ENCODE results near the gene COL18A1.

The COL18A1 gene

DNA sequence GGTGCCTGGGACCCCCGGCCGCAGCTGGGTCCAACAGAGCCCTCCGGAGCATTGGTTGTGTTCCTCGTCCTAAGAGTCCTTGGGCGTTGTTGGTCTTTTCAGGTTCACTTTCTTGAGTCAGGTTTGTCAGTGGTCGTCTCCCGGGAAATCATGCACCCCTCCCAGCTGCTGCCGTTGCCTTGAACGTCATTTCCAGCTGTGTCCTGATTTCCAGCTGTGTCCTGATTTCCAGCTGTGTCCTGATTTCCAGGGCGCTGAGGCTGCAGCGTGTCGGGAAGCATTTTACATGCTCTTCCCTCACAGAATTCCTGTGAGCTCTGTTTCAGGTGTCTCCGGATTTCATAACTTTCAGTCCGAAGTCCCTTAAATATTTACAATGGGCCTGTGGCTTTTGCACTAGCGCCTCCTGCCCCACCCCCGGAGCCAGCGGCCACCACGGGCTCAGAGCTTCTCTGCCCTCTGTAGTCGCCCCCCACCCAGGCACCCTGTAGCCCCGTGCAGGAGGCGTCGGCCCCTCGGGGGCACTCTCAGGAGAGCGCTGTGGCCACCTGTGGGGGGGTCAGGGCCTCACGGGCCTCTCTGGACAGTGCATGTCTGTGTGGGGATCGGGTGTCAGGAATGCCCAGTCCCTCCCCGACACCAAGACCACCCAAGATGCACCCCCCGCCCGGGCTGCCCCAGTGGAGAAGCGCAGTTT, 66.7 kb downstream of the COL18A1 start:
- TF ChIP-seq, protein P1, sequence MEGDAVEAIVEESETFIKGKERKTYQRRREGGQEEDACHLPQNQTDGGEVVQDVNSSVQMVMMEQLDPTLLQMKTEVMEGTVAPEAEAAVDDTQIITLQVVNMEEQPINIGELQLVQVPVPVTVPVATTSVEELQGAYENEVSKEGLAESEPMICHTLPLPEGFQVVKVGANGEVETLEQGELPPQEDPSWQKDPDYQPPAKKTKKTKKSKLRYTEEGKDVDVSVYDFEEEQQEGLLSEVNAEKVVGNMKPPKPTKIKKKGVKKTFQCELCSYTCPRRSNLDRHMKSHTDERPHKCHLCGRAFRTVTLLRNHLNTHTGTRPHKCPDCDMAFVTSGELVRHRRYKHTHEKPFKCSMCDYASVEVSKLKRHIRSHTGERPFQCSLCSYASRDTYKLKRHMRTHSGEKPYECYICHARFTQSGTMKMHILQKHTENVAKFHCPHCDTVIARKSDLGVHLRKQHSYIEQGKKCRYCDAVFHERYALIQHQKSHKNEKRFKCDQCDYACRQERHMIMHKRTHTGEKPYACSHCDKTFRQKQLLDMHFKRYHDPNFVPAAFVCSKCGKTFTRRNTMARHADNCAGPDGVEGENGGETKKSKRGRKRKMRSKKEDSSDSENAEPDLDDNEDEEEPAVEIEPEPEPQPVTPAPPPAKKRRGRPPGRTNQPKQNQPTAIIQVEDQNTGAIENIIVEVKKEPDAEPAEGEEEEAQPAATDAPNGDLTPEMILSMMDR (conservative IDR thresholded peaks at IDR 0.05; ENCODE audit: low read depth): no peak
- ChIA-PET POLR2A (ENCODE audit: low non-redundant PET) (no interaction called here), CTCF (interaction anchor here (0.6 to 1.1 kb wide), 2 partner anchors 114 to 200 kb away, joined by 3 to 4 read pairs; no protein-coding TSS in a partner anchor)
- DNase-seq (ENCODE audit: low spot score): no peak
- H3K27ac ChIP-seq: peak overlapping the region; percentile 97

DNA sequence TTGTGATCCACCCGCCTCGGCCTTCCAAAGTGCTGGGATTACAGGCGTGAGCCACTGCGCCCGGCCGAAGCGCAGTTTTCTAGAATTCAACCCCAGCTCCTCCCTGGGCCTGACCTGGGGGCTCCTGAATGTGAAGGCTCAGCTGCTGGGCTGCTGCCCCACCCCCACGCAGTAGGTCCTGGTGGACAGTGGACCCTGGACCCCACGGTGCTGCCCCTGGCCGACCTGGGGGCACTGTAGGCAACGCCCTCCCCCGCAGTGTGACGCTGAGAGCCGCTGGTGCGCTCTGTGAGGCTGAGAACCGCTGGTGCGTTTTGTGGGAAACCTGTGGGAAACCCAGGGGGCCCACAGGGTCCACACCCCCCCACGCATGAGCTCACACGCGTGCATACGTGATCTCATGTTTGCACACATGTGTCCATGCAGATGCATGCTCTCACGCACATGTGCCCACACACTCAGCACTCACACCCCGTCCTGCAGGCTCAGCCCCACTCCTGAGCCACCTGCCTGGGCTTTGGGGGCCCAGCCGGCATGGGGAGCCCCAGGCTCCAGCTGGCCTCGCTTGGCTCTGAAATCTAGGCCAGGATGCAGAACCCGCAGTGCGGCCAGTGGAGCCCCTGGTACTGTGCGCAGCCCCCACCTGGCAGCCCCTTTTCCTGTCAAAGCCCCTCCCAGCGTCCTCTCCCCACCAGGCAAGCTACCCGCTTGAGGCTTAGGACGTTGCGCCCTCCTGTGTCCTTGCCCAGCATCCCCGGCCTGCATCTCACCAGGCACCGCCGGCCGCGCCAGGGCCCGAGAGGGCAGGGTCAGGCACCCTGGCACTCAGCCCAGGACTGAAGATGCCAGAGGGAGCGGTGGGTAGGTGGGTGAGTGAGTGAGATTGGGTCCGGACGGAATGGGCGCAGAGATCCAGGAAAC, 67.7 kb downstream of the COL18A1 start:
- H3K27ac ChIP-seq: peak overlapping the region; percentile 97
- POLR2A ChIA-PET (ENCODE audit: low non-redundant PET): no interaction called here
- TF ChIP-seq, protein P1 (conservative IDR thresholded peaks at IDR 0.05; ENCODE audit: low read depth): no peak
- DNase-seq (ENCODE audit: low spot score): no peak
- CTCF ChIA-PET: no interaction called here

DNA sequence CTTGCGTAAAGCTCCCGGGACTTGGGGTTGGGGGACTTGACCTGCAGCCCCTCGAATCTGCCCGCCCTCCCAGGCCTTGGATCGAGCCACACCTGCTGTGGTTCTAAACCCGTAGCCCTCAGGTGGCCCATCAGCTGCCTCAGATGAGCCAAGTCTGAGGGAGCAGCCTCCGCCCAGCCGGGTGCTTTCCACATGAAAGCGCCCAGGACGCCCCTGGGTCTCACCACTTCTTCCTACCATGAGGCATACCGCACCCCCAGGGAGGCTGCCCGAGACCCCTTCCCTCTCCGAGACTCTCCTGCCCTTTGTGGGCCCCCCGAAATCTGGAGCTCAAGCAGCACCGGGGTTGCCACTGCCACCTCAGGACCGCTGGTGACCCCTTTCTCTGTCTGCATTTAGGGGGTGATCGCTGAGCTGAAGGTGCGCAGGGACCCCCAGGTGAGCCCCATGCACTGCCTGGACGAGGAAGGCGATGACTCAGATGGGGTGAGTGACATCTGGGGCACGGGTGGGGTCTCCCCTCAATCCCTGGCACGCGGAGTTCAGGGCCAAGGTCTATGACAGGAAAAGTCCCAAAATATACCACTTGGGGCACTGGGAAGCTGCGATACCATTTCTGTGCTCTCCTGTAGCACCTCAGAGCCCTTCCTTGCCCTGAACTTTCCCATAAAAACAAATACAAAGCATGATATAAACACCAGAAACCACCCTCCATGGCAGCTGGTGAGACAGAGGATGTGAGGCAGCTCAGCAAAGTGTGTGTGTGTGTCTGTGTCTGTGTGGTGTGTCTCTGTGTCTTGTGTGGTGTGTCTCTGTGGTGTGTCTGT, 68.7 kb downstream of the COL18A1 start:
- ChIA-PET CTCF (no interaction called here), POLR2A (ENCODE audit: low non-redundant PET) (no interaction called here)
- TF ChIP-seq, protein P1 (conservative IDR thresholded peaks at IDR 0.05; ENCODE audit: low read depth): no peak
- no peak overlapping the region for H3K27ac ChIP-seq
- no peak for DNase-seq (ENCODE audit: low spot score)

DNA sequence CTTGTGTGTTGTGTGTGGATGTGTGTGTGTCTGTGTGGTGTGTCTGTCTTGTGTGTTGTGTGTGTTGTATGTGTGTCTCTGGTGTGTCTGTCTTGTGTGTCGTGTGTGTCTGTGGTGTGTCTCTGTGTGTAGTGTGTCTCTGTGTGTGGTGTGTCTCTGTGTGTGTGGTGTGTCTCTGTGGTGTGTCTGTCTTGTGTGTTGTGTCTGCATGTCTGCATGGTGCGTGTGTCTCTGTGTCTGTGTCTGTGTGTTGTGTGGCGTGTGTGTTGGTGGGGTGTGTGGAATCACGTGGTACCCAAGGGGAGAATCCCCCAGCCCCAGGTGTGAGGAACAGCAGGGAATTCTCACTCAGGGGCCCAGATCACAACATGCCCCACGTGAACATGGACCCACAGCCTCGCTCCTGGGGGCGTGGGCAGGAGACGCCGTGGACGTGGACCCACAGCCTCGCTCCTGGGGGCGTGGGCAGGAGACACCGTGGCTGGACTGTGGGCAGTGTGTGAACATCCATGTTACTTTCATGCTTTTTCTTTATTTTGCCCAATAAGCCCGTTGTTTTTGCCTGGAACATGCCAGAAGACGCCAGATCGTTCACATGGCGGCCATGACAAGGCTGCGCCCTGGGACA, 69.5 kb downstream of the COL18A1 start:
- ChIA-PET CTCF (no interaction called here), POLR2A (ENCODE audit: low non-redundant PET) (no interaction called here)
- no peak overlapping the region for H3K27ac ChIP-seq
- TF ChIP-seq, protein P1 (conservative IDR thresholded peaks at IDR 0.05; ENCODE audit: low read depth): no peak
- DNase-seq (ENCODE audit: low spot score): no peak

DNA sequence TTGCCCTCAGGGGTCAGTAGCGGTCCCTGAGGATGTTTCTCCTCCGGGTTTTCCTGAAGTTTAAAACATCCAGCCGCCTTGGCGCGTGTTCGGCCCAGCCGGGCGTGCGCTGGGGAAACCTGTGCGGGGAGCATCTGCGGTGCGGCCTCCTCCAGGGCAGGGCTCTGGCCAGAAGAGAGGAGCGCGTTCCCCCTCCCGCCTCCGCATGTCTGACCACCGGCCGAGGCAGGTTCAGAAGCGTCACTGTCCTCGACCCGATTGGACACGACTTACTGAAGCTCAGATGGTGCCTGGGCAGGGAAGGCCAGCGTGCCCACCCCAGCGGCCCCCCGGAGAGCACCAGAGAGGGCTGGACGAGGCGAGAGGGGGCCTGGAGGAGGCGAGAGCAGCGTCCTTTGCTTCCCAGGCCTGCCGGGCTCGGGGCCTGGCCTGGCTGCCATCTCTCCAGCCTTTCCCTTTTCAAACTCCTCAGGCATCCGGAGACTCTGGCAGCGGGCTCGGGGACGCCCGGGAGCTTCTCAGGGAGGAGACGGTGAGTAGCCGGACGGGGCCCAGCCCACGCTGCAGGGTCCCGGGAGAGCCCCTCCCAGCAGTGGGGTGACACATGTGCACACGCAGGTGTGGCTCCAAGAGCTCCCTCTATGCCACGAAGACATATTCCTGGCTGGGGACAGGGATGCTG, 70.2 kb downstream of the COL18A1 start:
- no peak for DNase-seq (ENCODE audit: low spot score)
- ChIA-PET CTCF (no interaction called here), POLR2A (ENCODE audit: low non-redundant PET) (no interaction called here)
- TF ChIP-seq, protein P1 (conservative IDR thresholded peaks at IDR 0.05; ENCODE audit: low read depth): no peak
- no peak overlapping the region for H3K27ac ChIP-seq

Measured in RWPE1 (cell line).